ENCODE data around the gene SLC7A14.
"Not testable (repeated sequence)": the region's sequence is repeated elsewhere in the genome, so short reads cannot be mapped to it uniquely, and the experiment has no call there.

Gene SLC7A14

DNA sequence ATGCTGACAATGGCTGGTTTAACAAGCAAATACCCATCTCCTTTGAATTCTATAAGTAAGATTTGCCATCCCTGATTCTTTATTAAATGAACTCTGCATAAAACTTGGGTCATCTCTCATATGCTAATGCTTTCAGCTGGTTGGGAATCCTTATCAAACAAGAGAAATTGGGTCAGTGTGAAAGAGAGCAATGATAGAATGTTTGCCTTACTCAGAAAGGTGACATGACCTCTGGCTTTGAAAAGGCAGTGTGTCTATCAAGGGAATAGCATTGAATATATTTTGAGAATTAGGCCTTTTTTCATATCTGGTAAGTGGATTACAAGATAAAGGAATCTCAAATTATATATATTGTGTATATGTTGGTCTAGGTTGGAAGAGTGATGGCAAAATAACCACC lies 8.7 kb upstream of the SLC7A14 start:
- no peak for DNase-seq (ENCODE audit: low spot score)

DNA sequence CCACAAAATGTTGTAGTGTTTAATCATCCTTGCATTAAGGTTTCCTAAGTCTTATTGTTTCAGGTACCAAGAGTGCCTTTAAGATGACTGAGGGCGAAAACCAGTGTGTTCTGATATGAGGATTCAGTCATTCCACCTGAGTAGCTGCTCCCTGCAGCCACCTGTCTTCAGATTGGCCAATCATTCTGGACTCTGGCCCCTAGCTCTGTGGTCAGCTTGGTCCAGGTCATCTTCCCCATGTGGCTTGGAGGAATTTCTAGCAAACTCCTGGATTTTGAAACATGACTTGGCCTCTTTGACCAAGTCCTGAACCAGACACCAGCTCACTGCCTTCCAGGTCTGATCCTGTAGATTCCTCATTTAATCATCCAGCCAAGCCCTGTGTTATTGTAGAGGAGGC lies 7.8 kb upstream of the SLC7A14 start:
- DNase-seq (ENCODE audit: low spot score) = no peak

DNA sequence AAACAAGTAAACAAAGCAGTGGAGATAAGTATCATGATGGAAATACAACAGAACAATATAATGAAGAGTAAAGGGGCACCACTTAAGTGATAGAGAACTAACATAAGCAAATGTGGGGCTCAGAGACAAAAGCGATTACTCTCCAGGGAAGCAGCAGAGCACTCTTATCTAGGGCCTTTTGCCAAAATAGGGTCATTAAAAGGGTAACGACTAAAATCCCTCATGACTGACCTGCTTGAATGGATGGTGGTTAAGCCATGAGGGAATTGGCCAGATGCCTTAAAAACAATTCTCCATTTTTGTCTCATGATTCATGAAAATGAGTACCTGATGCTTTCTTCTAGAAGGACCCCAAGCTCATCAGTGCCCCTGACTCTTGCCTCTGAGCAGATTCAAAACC lies 3.2 kb upstream of the SLC7A14 start:
- no peak for DNase-seq (ENCODE audit: low spot score)

DNA sequence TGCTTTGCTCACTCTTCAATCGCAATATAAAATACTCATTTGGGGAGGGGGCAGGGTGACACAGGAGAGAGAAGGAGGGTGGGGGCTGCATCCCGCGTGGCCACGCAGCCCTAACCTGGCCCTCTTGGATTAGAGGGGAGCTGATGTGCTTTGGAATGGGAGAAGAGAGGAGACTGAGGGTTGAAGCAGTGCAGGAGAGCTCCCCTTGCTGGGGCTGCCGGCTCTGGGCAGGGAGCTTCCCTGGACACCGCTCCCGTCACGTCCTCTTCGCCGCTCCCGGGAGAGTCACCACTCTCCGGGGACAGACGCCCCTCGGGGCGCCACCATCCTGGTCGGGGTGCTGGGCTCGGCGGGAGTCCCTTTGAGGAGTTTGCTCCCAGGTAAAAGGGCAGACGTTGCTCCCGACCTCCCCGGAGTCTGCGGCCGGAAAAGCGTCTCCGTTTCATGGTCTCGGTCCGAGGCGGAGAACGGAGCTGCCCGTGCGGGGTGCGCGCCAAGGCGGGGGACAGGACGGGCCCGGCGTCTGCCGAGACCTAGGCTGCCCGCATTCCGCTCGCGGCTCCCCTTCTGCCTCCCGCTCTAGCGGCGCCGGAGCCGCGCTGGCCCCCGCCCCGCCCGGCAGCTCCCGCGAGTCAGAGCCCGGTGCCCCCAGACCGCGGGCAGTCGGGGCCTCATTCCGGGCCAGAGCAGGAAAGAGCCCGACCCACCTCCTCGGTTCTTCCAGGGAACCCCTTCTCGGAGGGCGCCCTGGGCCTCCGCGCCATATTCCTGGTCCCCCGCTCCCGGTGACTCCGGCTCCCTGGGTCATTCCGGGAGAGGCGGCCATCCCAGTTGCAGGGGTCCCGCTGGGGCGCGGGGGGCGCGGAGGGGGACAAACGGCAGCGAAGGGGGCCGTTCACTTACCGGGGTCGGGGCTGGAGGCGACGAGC lies 603 bp downstream of the SLC7A14 start:
- DNase-seq (ENCODE audit: low spot score) = peak; percentile 51

DNA sequence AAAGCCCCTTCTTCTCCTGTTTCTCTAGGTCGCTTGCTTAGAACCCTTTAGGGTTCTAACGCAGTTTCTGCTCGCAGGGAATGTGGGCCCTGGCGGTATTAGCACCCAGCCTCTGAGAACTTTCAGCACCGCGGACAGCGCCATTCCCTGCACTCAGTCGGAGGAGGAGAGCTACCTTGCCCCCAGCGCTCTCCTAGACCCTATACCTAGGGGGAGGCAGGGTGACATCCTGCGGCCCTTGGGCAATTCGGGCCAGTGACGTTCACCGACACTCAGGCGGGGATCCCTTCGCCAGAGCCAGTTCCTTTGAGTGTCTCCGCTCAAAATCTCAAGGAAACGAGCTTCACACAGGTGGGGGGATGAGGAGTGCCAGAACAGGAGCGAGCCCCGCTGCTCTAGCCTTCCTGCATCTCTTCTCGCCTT lies 1.3 kb downstream of the SLC7A14 start:
- DNase-seq (ENCODE audit: low spot score) = peak; percentile 70

DNA sequence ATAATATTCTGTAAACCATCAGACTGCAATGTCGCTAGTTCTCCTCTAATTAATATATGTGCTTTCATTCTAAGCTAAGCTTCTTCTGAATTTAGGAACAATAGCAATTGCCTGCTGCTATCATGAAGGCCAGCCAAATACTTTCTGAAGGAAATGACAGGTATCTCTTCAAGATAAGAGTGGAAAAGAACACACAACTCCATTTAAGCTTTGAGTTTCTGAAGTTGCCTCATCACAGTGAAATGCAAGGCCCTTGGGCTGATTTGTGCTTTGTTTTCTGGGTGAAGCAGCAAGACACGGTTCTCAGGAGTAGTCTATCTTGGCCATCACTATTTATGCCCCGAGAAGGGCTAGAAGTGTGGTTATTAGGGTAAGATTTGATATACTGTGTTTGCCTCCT lies 6.2 kb downstream of the SLC7A14 start:
- no peak for DNase-seq (ENCODE audit: low spot score)

DNA sequence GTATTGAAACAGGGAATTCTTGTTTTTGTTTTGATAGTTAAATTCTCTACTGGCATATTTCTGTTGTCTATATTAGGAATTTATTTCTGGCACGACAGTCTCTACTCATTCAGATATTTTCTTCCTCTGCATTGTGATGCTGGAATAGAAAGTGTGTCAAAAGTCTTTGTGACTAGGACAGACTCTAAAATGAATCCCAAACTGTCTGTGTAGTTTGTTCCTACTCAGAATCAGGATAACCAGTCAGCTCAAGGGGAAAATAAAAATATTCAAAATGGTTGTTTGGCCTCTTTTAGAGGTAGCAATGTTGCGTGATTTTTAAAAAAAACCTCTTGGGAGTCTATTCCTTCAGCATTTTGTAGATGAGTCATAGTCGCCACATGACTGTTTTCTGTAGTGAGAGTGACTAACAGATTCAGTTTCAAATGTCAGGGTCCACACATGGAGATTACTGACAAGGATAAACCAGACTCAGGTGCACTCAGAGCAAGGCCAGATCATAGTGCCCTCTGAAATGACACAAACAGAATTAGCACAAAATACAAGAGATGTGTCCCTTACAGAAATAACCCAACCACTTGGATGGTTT lies 13.1 kb downstream of the SLC7A14 start:
- DNase-seq (ENCODE audit: low spot score) = no peak

DNA sequence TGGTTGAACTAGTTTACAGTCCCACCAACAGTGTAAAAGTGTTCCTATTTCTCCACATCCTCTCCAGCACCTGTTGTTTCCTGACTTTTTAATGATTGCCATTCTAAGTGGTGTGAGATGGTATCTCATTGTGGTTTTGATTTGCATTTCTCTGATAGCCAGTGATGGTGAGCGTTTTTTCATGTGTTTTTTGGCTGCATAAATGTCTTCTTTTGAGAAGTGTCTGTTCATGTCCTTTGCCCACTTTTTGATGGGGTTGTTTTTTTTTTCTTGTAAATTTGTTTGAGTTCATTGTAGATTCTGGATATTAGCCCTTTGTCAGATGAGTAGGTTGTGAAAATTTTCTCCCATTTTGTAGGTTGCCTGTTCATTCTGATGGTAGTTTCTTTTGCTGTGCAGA lies 18.3 kb downstream of the SLC7A14 start:
- not testable (repeated sequence) for DNase-seq (ENCODE audit: low spot score)

DNA sequence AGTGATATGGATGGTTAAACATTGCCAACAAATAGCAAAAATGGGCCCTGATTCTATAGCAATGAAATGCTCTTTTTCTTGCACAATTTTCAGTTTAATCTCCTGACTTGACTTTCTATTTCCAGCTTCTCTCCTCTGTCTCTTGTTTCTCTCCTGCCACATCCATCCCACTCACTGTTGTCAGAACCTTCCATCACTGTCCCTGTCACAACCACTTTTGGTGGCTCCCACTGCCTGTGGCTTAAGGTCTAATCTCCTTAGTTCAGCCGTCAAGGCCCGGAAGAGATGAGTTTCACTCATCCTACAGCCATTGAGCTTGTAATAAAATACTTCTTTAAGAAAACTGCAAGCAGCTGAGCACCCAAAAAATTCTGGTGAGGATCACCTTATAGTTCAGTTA lies 19.5 kb downstream of the SLC7A14 start:
- DNase-seq (ENCODE audit: low spot score) = no peak

DNA sequence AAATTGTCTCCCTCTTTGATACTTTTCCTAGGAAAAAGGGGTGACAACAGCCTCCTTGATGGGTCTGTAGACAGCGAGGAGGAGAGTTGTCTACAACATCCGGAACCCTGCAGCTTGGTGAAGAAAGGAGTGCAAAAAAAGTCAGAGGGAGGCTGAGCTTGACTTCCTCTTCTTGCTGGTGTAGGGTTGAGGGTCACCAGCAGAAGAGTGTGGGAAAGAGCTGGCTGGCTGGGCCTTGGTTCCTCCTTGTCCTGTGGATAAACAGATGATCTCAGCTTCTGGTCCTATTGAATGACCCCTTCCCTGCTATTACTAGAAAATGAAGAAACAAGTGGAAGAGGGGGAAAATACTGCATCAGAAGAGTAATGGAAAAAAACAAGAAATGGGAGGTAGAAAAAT lies 20.4 kb downstream of the SLC7A14 start:
- no peak for DNase-seq (ENCODE audit: low spot score)

DNA sequence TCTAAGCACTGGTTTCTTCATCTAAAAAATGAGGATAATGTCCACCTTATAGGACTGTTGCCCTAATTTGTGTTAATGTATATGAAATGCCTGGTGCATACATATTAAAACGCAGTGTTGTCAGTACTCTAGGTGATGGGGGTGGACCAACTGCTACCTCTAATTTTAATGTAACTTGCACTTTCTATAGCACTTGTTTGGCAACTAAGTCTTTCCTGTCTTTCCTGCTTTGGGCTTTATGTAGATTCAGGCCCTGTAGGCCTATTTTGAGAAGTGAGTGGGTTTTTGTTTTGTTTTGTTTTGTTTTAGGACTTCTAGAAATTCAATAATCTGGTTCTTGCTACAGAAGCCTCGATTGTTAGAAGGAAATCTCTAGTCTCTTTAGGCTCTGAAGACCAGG lies 21.2 kb downstream of the SLC7A14 start:
- DNase-seq (ENCODE audit: low spot score) = no peak

DNA sequence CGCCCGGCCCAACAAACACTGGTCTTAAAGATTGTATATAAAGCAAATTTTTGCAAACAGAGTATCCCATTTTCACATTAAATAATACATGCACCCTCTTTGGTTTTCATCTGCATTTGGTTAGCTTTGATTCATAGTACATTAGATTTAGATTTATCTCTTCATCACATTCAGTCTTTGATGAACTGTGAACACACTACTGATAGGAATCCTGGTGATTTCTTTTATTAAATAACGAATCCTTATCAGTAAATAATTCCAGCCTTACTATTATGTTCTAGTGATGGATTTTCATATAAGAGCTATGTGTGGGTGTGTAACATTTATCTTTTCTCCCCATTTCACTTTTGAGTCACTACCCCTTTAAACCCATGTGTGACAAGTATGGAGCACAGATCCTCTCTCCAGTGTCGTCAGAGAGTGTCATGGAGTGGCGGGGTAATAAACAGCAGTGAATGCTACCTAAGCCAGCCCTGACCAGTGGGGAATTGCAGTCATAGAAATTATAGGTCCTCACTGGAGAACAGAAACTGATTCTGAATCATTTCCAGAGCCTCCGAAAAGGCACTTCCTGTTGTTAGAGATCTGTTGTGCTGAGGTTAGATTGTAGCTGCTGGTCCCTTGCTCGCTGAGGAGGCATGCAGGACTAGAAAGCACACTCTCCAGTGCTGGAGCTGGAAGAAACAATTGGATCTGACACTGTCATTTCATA lies 22.0 kb downstream of the SLC7A14 start:
- DNase-seq (ENCODE audit: low spot score) = peak; percentile 47

DNA sequence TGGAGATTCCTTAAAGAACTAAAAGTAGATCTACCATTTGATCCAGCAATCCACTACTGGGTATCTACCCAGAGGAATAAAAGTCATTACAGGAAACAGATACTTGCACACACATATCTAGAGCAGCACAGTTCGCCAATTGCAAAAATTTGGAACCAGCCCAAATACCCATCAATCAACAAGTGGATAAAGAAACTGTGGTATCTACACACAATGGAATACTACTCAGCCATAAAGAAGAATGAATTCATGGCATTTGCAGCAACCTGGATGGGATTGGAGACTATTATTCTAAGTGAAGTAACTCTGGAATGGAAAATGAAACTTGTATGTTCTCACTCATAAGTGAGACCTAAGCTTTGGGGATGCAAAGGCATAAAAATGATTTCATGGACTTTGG lies 23.8 kb downstream of the SLC7A14 start:
- DNase-seq (ENCODE audit: low spot score) = no peak

DNA sequence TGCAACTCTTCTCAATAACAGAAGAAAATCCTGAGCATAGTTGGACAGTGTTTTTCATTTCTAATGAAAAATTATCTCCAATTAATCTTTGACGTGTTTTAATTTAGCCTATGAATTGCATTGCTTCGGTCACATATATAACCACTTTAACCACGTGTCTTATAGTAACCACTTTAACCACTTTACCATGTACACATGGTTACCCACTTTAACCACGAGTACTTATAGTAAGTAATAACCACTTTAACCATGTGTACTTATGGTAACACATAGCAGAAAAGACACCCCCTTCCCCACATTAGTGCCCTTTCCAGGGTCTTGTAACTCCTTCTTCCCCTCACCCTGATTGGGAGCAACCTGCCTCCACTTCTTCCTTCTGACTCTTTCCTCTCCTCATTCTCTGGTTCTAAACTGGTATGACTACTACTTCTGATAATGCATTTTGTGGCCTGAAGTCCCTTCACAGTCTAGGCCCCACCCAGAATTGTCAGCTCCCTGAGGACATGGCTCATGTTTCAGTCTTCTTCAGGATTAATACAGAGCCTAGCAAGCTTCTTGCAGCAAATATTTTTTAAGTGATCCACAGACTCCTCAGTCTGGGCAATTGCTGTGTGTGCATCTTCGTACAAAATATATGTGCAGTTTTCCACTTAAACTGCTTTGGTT lies 25.0 kb downstream of the SLC7A14 start:
- DNase-seq (ENCODE audit: low spot score) = no peak

DNA sequence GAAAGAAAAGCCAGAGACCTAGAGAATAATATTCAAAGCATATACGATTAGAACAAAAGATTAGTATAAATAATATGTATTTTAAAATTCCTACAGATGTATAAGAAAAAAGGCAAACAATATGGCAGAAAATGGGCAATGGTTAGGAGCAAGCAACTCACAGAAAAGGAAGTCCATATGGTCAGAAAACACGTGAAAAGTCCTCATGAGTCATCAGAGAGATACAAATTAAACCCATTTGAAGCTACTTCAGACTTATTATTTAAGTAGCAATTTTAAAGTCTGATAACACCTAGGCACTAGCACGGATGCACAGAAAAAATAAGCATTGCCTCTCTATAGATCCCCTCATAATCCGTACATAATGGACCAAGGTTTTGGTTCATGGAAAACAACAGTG lies 25.6 kb downstream of the SLC7A14 start:
- no peak for DNase-seq (ENCODE audit: low spot score)

DNA sequence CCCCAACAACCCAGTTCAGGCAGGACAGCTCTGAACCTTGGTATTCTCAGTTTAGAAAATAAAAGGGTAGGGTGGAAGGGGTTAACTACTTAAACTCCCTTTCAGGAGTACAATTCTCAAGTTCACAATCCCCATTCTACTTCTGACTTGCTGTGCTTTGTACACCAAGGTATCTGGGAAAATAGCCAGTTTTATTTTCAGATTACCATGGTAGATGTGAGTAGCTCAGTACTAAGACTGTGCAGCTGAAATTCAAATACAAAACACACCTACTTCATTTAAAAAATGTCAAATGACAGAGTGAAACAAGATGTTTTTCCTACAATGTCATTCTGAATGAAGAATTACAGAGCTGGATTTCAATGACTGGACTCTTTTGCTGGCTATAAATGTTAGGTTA lies 27.4 kb downstream of the SLC7A14 start:
- no peak for DNase-seq (ENCODE audit: low spot score)

DNA sequence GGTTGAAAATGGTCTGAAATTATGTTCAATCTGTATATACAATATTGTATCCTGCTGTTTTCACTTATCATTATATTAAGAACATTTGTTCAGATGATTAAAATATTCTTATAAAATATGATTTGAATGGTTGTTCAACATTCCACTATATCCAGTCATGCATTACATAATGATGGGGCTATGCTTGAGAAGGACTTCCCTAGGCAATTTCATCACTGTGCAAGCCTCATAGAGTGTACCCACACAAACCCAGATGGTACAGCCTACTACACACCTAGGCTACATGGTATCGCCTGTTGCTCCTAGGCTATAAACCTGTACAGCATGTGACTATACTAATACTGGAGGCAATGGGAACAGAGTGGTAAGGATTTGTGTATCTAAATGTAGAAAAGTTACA lies 30.5 kb downstream of the SLC7A14 start:
- no peak for DNase-seq (ENCODE audit: low spot score)

DNA sequence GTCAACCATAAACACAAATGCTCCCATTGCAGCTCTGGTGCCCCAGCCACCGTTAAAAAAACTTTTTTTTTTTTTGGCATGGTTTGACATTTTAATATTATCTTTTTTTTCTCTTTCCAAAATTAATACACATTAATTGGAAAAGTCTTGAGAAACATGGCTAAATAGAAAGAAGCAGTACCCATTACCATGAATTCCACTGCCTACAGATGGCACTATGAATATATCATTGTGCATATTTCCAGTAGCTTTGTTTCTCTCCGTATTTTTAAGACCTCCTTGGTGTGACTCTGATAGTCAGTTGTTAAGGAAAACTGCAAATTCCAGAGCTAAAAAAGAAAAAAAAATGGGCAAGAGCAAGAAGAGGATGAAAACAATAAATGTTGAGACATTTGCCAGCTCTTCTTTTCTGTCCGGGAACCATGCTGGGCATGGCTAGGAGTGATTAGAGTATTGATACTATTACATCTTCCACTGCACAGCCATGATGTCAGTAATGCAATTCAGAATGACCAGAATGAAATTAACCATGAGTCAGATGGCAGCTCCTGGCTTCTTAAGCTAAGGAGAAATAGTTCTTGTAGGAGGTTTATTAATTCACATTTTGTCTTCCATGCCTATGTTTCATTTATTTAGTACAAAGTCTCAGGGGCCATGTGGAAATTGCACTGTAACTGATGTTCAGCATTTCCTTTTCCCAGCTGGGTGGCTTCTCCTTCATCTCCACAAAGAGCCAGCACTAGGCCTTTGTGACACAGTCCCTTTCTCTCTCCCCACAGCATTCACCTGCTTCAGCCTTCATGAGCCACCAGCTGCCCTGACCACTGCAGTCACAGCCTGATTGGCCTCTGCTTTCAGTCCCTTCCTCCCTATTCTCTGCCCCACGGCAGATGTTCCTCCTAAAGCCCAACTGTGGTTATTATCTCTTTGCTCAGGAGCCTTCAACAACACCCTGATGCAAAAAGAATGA lies 31.8 kb downstream of the SLC7A14 start:
- peak; percentile 66 for DNase-seq (ENCODE audit: low spot score)

DNA sequence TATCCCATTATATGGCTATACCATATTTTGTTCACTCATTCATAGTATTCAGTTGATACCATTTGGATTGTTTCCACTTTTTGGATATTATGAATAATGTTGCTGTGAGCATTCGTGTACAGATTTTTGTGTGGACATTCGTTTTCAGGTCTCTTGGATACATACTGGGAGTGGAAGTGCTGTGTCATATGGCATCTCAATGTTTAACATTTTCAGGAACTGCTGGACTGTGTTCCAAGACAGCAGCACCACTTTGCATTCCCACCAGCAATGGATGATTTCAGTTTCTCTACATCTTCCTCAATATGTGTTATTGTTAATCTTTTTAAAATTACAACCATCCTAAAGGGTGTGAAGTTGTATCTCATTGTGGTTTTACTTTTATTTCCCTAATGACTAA lies 34.6 kb downstream of the SLC7A14 start:
- DNase-seq (ENCODE audit: low spot score) = no peak

DNA sequence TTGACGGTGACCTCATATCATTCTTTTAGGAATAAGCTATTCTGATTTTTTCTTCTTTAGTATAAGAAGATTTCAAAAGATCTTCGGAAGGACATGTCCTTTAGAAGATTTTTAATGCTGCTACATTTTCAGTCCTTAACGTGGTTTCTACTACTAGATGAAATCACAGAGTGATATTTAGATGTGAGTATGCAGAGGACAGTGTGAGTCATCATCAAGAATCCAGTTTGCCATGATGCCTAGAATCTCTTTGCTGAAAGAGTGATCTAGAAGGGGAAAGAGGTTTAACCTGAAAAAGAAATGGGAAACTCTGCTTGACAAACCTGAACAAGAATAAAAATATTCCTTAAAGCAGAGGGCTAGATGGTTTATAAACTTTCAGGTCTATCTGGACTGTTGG lies 43.2 kb downstream of the SLC7A14 start:
- DNase-seq (ENCODE audit: low spot score) = no peak

DNA sequence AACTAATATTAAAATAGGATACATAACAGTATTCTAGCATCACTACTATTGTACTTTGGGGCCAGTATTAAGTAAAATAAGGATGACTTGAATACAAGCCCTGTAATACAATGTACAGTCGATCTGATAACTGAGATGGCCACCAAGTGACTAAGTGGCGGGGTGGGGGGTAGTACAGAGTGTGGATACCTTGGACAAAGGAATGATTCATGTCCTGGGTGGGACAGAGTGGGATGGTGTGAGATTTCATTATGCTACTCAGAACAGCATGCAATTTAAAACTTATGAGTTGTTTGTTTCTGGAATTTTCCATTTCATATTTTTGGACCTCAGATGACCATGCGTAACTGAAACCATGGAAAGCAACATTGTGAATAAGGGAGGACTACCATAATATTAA lies 46.0 kb downstream of the SLC7A14 start:
- no peak for DNase-seq (ENCODE audit: low spot score)
